Measurements from ENCODE around the gene BORCS5.
"Not testable (repeated sequence)": the region's sequence is repeated elsewhere in the genome, so short reads cannot be mapped to it uniquely, and the experiment has no call there.

Gene BORCS5

GRCh38 chr12:12465522-12465921 is 108.6 kb downstream of the BORCS5 start:
- no peak for DNase-seq (ENCODE audit: low read depth)

- no peak for DNase-seq (ENCODE audit: low read depth)
Measured at GRCh38 chr12:12466157-12466556, 109.3 kb downstream of the BORCS5 start.

- no peak for DNase-seq (ENCODE audit: low read depth)
Measured at GRCh38 chr12:12467264-12467663, 110.4 kb downstream of the BORCS5 start.

- no peak for DNase-seq (ENCODE audit: low read depth)
Measured at GRCh38 chr12:12467688-12468261, 110.9 kb downstream of the BORCS5 start.

- DNase-seq (ENCODE audit: low read depth) = no peak
Measured at GRCh38 chr12:12468575-12468974, 111.7 kb downstream of the BORCS5 start.

GRCh38 chr12:12469386-12469785 is 112.5 kb downstream of the BORCS5 start:
- no peak for DNase-seq (ENCODE audit: low read depth)

GRCh38 chr12:12470751-12471306 is 114.0 kb downstream of the BORCS5 start:
- DNase-seq (ENCODE audit: low read depth) = no peak

GRCh38 chr12:12471982-12472961 is 115.4 kb downstream of the BORCS5 start:
- not testable (repeated sequence) for DNase-seq (ENCODE audit: low read depth)

- no peak for DNase-seq (ENCODE audit: low read depth)
Measured at GRCh38 chr12:12473223-12473622, 116.3 kb downstream of the BORCS5 start.

- no peak for DNase-seq (ENCODE audit: low read depth)
Measured at GRCh38 chr12:12474471-12474928, 117.6 kb downstream of the BORCS5 start.

GRCh38 chr12:12474931-12475795 is 118.3 kb downstream of the BORCS5 start:
- DNase-seq (ENCODE audit: low read depth) = no peak

- DNase-seq (ENCODE audit: low read depth) = no peak
Measured at GRCh38 chr12:12476857-12477531, 120.1 kb downstream of the BORCS5 start.

GRCh38 chr12:12477532-12477890 is 120.6 kb downstream of the BORCS5 start:
- no peak for DNase-seq (ENCODE audit: low read depth)

- DNase-seq (ENCODE audit: low read depth) = no peak
Measured at GRCh38 chr12:12480074-12480473, 123.2 kb downstream of the BORCS5 start.

GRCh38 chr12:12481631-12482030 is 124.8 kb downstream of the BORCS5 start:
- DNase-seq (ENCODE audit: low read depth) = no peak

- no peak for DNase-seq (ENCODE audit: low read depth)
Measured at GRCh38 chr12:12482150-12482761, 125.4 kb downstream of the BORCS5 start.

- no peak for DNase-seq (ENCODE audit: low read depth)
Measured at GRCh38 chr12:12482959-12483358, 126.1 kb downstream of the BORCS5 start.

- DNase-seq (ENCODE audit: low read depth) = no peak
Measured at GRCh38 chr12:12483438-12483837, 126.6 kb downstream of the BORCS5 start.

- no peak for DNase-seq (ENCODE audit: low read depth)
Measured at GRCh38 chr12:12486661-12487240, 129.9 kb downstream of the BORCS5 start.

- DNase-seq (ENCODE audit: low read depth) = no peak
Measured at GRCh38 chr12:12487490-12487889, 130.6 kb downstream of the BORCS5 start.

GRCh38 chr12:12488296-12488695 is 131.4 kb downstream of the BORCS5 start:
- DNase-seq (ENCODE audit: low read depth) = no peak
